Measurements from ENCODE around the gene TCHP.

DNA sequence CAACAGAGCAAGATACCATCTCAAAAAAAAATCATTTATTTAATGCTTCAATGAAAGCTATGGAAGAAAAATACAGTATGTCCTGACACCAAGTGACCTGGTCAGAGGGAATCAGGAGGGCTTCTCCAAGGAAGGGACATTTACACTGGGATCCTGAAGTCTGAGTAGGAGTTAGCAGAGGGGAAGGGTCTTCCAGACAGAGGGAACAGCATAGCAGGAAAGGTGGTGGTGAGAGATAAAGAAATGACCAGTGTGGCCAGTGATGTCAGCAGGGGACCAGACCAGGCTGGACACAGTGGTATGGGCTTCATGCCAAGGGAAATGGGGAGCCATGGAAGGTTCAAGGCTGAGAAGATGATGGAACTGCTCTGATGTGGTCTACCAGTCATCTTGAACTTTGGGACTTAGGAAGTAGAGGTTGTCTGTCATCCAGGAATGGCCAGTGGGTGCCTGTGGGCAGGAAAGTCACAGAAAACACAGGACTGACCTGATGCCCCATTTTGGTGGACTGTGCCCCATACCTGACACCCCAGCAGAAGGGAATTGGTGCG is 7.8 kb upstream of the TCHP start:
- TF ChIP-seq CTCF (conservative IDR thresholded peaks at IDR 0.05; ENCODE audit: low read length) (no peak), EZH2phosphoT487 (IDR thresholded peaks at IDR 0.05; ENCODE audit: borderline replicate concordance) (no peak)
